Ureter (tissue), 1 donor: ENCODE results near the gene ADGRL1. TPM values are rescaled to one million over a fixed set of nuclear protein-coding genes. Genes with fewer than 3 reads are reported as not detected.
"Not testable (repeated sequence)": the region's sequence is repeated elsewhere in the genome, so short reads cannot be mapped to it uniquely, and the experiment has no call there.

ENCODE experiments used
- DNase-seq: peaks from one replicate; pipeline ENCODE4 v3.0.0-alpha.2; 2020; ENCODE audit warnings: low spot score
- total RNA-seq: library from RNA; stranded (reverse); gene quantifications from one replicate; pipeline ENCODE4 v1.2.4, GENCODE V29; 2023
- donor health status: DM: yes; HTN: yes; CAD: no.

The ADGRL1 gene
- total RNA-seq, 1 donor from 2014 or later, result 27.9 TPM

- no peak for DNase-seq
Observed at GRCh38 chr19:14218620-14219330, 12.8 kb upstream of the ADGRL1 start.

GRCh38 chr19:14217886-14218285, 11.9 kb upstream of the ADGRL1 start:
- DNase-seq, result not testable (repeated sequence)

- no peak for DNase-seq
Observed at GRCh38 chr19:14214580-14214979, 8.6 kb upstream of the ADGRL1 start.

GRCh38 chr19:14210182-14210581, 4.2 kb upstream of the ADGRL1 start:
- DNase-seq, result not testable (repeated sequence)

GRCh38 chr19:14209401-14209800, 3.4 kb upstream of the ADGRL1 start:
- DNase-seq, result not testable (repeated sequence)

GRCh38 chr19:14208496-14208895, 2.5 kb upstream of the ADGRL1 start:
- not testable (repeated sequence) for DNase-seq

- not testable (repeated sequence) for DNase-seq
Observed at GRCh38 chr19:14207796-14208195, 1.8 kb upstream of the ADGRL1 start.

GRCh38 chr19:14206737-14207726, 1.1 kb upstream of the ADGRL1 start:
- DNase-seq, result peak; percentile 93

GRCh38 chr19:14206308-14206707, 339 bp upstream of the ADGRL1 start:
- not testable (repeated sequence) for DNase-seq

GRCh38 chr19:14204676-14205451, 1.1 kb downstream of the ADGRL1 start:
- not testable (repeated sequence) for DNase-seq

GRCh38 chr19:14204219-14204618, 1.8 kb downstream of the ADGRL1 start:
- DNase-seq, result not testable (repeated sequence)

GRCh38 chr19:14203788-14204187, 2.2 kb downstream of the ADGRL1 start:
- not testable (repeated sequence) for DNase-seq

GRCh38 chr19:14203177-14203576, 2.8 kb downstream of the ADGRL1 start:
- DNase-seq, result no peak

GRCh38 chr19:14201481-14201880, 4.5 kb downstream of the ADGRL1 start:
- DNase-seq, result not testable (repeated sequence)

GRCh38 chr19:14200147-14200841, 5.7 kb downstream of the ADGRL1 start:
- peak; percentile 60 for DNase-seq

GRCh38 chr19:14198384-14199376, 7.3 kb downstream of the ADGRL1 start:
- no peak for DNase-seq

- no peak for DNase-seq
Observed at GRCh38 chr19:14197882-14198281, 8.1 kb downstream of the ADGRL1 start.

GRCh38 chr19:14197288-14197687, 8.7 kb downstream of the ADGRL1 start:
- not testable (repeated sequence) for DNase-seq

GRCh38 chr19:14196105-14196504, 9.9 kb downstream of the ADGRL1 start:
- not testable (repeated sequence) for DNase-seq

GRCh38 chr19:14195216-14195615, 10.8 kb downstream of the ADGRL1 start:
- not testable (repeated sequence) for DNase-seq
